ENCODE results near the gene HEPN1.
"Not testable (repeated sequence)": the region's sequence is repeated elsewhere in the genome, so short reads cannot be mapped to it uniquely, and the experiment has no call there.

The HEPN1 gene

GRCh38 chr11:124942466-124943253 is 23.6 kb downstream of the HEPN1 start:
- DNase-seq (ENCODE audit: low read depth, low spot score), result no peak

DNA sequence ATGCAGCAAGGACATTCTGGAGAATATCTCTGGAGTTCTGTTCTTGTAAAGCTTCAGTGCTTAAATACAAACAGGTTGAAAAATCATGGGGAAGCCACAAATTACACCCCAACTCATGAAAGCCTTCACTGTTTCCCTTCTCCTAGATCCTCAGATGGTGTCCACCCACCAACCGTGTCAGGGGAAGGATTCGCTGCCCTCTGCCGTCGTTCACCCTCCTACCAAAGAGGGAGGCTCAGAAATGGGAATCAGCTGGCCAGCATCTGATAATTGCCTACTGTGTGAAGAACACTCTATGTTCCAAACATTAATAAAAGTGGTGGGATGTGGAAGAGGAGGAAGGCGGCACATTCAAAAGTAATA is 24.2 kb downstream of the HEPN1 start:
- DNase-seq (ENCODE audit: low read depth, low spot score), result no peak

DNA sequence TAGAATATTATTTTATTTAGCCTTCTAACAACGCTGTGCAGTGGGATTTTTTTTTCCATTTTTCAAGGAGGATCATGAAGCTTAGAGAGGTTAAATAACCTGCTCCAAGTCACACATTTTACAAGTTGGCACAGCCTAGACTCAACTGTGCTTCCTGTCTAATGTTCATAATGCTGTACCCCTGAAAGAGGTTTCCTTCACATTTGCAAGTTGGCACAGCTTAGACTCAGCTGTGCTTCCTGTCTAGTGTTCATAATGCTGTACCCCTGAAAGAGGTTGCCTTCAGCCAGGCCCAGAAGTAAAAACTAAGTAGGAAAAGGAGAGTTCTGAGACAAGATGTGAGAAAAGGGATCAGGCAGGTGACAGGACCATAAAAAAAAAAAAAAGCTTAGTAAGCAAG is 24.7 kb downstream of the HEPN1 start:
- no peak for DNase-seq (ENCODE audit: low read depth, low spot score)

DNA sequence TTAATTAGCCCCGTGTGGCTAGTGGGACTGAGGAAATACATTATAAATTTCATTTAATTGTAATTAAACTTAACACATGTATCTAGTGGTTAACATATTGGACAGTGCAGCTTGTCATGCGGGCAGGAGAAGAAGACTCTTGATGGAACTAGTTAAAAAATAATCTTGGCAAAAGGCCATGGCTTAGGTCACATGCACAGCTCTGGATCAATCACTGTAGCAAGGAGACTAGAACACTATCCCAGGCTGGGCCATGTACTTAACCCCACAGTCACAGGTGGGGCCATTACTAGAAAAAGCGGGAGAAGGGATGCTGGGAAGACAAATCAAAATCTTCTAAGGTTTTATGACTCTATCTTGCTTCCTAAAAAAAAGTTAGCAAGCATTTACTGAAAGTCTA is 25.5 kb downstream of the HEPN1 start:
- no peak for DNase-seq (ENCODE audit: low read depth, low spot score)

DNA sequence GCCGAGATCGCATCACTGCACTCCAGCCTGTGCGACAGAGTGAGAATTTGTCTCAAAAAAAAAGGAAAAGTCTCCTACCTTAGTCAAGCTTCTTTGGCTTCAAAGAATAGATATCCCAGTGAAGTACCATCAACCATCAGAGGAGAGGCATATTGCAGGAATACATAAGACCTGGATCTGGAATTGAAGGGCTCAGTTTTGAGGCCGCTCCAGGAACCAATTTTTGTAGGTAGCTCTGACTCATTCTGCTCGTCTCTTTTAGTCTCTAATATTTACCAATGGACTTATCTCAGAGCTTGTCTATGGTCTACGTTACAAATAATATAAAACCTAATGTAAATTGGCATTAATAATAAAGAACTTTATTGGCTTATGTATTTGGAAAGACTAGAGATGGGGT is 26.8 kb downstream of the HEPN1 start:
- DNase-seq (ENCODE audit: low read depth, low spot score), result no peak

DNA sequence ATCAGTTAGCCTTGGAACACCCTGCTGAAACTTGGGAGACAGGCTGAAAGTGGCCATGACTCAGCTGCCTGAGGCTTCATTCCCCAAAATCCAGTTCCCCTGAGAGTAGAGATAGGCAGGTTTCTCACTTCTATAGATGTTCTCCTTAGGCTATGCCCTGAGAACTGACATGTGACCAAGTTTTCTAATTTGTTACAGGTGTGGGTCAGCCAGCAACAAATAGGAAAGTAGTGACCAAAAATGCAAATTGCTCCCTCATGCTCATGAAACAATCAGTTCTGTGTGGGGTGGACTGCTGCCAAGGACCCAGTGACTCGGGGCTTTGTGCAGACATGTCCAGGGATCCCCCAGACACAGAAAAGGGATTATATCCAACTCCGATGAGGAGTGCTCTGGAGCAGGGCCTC is 27.7 kb downstream of the HEPN1 start:
- DNase-seq (ENCODE audit: low read depth, low spot score), result peak; percentile 39

- DNase-seq (ENCODE audit: low read depth, low spot score), result no peak
Measured at GRCh38 chr11:124950601-124951330, 31.7 kb downstream of the HEPN1 start.

GRCh38 chr11:124951341-124951740 is 32.3 kb downstream of the HEPN1 start:
- no peak for DNase-seq (ENCODE audit: low read depth, low spot score)

DNA sequence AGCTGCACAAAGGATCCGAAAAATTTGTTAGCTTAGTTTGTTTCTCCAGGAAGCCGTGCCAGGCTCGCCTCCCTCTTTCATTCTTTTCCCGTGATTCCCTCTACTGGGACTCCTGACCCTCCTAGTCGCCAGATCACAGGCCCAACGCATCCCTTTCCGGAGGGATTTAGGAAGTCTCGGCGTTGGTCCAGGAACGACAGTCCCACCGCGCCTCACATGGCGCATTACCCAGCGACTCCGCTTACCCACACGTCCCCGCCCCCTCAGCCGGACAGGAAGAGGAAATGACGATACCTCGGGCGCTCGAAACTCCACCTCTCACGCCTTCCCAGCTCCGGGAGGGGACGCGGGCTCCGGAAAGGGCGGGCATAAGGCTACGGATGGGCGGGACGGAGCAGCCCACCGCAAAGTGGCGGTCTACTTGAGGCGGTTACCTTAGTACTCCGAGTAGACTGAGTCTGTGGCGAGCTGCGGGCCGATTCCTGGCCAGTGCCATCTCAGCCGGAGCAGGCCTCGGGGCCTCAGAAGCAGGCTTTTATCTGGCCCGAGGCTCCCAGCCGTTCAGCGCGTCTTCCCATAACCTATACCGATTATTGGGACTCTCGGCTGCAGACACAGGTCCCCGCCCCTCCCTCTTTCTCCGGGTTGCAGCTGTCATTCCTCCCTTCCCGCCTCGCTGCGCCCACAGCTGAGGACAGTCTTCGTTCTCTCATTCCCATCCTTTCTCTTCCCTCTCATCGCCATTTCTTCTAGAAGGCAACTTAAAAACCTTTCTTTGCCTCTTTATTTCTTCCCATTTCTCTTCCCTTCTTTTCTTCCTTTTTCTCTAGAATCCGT is 34.9 kb downstream of the HEPN1 start, which contains the start of gene CCDC15:
CCDC15 (plus strand) TSS at position 450 of the 837 bp plus-strand sequence. CDS start 531 bp downstream, outside the sequence.
- DNase-seq (ENCODE audit: low read depth, low spot score), result peak; percentile 99

- DNase-seq (ENCODE audit: low read depth, low spot score), result no peak
Measured at GRCh38 chr11:124954590-124954955, 35.5 kb downstream of the HEPN1 start.

GRCh38 chr11:124955035-124955434 is 36.0 kb downstream of the HEPN1 start:
- no peak for DNase-seq (ENCODE audit: low read depth, low spot score)

DNA sequence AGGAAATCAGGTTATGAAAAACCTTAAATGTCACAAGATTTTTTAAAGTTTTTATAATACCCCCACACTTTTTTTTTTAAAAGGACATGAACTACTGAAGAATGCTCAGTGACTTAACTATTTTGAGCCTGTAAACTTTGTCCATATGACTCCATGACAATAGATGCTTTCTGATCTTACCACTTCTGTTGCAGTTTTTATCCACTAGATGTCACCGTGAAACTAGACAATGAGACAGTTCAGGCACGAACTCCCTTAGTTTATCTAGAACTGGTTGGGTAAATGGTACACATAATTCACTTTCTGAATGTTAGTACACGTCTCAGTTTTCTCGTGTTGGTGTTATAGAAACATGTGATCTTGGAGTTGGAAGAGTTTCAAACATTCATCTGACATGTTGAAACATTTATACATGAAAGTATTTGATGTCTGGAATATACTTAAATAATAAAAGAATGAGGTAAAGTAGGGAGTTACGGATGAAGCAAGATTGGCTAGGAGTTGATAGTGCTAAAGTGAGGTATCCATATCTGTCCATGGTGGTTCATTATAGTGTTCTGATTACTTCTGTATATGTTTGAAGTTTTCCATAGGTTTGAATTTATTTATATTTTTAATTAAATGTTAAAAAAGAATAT is 43.0 kb downstream of the HEPN1 start:
- peak; percentile 86 for DNase-seq (ENCODE audit: low read depth, low spot score)

GRCh38 chr11:124968197-124968596 is 49.1 kb downstream of the HEPN1 start:
- not testable (repeated sequence) for DNase-seq (ENCODE audit: low read depth, low spot score)

Measured in astrocyte of the hippocampus (primary cell).